ENCODE results near the gene GZF1.
A peak's percentile ranks its signal among the peaks of the same experiment; 100 is the strongest.
"Not testable (repeated sequence)": the region's sequence is repeated elsewhere in the genome, so short reads cannot be mapped to it uniquely, and the experiment has no call there.

Gene GZF1

DNA sequence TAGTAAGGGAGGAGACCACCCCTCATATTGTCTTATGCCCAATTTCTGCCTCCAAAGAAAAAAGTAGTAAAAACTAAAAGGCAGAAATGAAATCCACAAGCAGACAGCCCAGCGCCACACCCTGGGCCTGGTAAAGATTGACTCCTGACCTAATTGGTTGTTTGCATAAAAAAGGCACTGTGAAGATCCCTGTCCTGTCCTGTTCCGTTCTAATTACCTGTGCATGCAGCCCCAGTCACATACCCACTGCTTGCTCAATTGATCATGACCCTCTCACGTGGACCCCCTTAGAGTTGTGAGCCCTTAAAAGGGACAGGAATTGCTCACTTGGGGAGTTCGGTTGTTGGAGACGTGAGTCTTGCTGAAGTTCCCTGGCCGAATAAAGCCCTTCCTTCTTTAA, 13.5 kb upstream of the GZF1 start:
- DNase-seq: not testable (repeated sequence)

DNA sequence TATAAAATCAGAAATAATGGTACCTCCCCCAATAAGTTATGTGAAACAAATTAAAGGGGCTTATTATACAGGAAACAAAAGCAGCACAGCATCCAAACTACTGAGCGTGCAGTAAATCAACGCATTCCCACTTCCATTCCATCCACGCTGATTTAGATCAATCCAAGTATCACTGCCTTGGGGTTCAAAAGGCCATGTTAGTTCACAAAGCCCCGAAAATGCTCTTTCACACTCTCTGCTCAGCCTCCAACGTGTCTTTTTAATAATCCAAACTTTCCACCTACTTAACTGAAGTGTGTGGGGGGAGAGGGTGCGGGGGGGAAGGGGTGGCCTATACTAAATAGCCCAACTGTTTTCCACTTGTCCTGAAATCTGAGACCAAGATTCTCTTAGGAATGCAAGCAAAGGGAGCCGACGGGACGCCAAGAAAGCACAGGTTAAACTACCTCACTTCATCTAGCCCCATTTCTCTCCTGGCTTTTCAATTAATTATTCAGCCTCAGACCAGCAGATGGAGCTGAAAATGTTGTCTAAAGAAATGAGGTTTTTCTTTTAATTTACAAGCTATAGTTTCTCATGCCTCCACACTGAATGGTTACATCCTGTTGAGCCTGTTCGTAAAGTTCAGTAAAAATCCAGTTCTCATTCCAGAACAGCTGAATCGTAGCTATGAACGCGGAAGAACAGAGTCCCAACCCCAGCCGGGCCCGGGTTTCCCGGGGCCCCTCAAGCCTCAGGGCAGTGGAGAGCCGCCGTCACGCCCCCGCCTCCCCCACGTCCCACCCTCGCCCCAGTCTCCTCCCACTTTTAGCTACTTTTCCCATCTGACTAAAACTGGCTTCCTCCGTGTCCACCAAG, 12.4 kb upstream of the GZF1 start:
- peak; percentile 81 for DNase-seq

GRCh38 chr20:23350196-23350903, 11.6 kb upstream of the GZF1 start, which contains the start of gene NXT1:
TSS of gene NXT1 (plus strand) at chr20:23350791. CDS start at chr20:23354042, 3,251 bp downstream.
- DNase-seq: peak; percentile 98

DNA sequence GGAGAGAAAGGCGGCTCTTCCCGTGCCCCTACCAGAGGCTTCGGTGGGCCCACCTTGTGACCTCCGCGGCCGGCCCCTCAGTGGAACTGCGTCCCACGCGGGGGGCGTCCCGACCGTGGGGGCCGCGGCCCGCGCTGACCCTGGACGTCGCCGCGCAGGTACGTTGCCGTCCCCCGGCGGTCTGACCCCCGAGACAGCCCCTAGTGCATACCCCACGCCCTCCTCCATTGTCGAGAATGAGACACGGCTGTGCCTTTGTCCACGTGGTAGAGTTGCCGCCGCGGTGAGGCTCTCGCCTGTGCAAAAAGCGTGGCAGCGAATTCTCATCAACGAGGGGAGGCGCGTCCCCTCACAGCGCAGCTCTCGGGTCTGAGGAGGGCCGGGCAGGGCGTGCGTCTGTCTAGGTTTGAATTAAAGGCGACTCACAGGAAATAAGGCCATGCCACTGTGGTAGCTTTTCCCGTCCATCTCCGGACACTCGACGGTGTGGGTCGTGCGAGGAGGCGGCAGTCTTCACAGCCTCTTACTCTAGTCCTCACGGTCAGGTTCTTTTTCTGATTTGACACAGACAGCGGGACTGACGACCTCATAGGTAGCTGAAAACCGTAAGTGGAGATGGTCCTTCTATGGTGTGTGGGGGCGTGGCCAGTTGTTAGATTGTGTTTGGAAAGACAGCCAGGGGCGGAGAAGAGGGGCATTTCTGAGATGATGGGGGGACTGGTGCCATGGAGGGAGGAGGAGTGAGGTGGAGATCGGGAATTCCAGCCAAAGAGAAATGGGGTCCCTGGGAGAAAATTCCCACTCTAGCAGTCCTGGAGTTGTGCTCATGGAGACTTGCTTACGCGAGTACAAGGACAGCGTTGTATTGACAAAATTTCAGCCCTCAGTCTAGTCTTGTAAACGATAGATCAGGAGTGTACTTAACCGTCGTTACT, 10.8 kb upstream of the GZF1 start:
- peak; percentile 68 for DNase-seq

DNA sequence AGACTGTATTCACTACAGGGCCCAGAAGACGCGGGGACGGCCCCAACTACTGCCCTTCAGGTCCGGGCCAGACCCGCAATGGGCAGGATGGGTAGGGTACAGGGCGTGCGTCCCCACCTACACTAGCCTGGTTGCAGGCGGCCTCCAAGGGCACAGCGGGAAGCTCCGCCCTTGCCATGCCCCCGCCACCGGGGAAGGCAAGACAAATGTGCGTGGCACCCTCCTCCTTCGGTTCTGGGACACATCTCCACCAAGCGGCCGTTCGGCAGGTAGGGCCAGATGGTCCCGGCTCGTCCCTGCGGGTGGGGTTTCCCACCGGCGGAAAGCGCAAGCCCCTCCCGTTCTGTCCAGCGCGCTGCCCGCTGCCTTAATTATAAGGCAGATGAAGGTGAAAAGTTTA, 5.8 kb upstream of the GZF1 start:
- no peak for DNase-seq

DNA sequence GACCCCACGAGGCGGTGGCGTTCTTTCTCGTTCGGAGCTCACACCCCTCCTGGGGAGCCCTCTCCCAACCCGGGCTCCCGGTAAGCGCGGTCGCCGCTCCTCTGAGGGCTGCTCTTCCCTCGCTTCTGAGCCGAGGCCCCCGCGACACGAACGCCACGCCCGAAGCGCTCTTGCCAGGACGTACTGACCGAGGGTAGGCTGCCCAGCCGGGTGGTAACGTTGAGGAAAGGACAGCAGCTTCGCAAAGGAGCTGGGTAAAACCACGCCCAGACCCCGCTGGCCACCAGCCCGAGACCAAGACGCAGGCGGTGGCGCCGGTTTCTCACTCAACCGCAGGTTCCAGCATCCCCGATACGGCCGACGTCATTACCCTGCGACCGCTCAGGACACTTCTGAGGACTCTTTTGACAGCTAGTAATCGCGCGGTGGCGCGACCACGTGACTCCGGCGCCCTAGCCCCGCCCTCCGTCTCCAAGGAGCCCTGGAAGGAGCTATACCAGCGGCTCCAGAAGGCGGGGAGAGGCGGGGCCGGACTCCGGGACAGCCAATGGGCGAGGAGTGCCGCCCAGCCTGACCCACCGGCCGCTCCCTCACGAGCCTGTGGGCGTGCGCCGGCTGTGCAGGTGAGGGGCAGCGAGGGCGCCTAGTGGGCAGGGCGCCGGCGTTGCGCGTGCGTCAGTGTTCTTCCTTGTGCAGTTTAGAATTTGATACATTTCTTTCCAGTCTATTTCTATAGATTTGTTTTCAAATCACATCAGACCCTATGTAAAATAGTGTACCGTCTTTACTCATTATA, 4.0 kb upstream of the GZF1 start:
- DNase-seq: peak; percentile 100

- no peak for DNase-seq
These were observed 3.4 kb upstream of the GZF1 start for GRCh38 chr20:23358563-23358906.

DNA sequence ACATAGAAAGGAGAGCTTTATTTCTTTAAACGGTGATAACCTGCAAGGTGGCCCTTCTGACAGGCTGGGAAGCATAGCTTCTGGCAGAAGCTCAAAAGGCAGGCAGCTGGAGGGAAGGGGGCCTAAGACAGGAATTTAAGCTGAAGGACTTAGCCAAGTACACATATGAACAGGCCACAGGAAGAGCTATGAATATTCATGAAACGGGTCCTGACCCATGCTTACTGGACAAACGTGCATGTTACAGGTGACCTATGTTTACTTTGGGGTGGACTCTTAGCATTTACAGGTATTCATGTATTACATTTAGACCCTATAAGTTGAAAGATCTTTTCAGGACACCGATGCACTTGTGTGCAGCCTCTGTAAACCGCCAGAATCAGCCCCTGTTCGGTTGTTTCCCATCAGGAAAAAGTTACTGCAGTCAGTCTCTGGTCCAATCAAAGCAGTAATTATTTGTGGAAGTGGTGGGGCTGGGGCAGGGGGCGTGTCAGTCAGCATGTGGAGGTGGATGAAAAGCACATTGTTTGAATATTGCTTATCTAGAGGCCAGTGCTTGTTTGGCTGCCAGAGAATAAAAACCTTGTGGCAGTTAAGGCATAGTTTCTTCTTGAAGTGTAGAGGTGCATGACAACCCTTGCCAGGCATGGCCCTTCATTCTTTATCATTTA, 2.9 kb upstream of the GZF1 start:
- DNase-seq: no peak

DNA sequence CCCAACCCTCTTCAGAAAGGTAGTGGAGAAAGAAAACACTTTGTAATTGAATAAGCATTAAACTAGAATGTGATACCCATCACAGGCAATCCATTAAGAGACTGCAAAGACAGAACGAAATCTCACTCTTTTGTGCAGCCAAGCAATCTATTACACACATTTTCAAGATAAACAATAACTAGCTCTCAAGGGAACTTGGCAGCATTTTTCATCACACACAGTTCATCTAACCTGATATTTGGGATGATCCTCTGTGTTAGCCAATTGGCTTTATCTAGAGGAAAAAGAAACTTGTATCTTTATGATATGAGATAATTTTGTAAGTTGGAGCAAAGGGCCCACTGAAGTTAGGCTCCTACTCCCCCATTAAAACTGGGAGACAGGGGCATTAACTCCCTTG, 1.5 kb upstream of the GZF1 start:
- no peak for DNase-seq

DNA sequence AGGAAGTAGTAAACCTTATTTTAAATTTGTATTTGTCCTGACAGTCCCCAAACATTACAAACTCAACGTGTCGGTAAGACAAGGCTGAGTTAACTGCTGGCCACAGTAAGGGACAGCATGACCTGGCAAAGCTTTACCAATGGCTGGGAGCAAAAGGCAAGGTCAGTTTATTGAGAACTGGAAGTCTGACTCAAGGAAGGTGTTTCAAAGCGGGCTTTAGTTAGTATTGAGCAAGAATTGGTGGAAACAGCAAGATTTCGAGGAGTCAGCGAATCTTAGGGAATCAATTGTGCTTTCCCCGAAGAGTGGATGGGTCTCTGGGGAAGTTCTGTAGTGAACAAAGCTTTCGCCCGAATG, 885 bp upstream of the GZF1 start:
- DNase-seq: no peak

DNA sequence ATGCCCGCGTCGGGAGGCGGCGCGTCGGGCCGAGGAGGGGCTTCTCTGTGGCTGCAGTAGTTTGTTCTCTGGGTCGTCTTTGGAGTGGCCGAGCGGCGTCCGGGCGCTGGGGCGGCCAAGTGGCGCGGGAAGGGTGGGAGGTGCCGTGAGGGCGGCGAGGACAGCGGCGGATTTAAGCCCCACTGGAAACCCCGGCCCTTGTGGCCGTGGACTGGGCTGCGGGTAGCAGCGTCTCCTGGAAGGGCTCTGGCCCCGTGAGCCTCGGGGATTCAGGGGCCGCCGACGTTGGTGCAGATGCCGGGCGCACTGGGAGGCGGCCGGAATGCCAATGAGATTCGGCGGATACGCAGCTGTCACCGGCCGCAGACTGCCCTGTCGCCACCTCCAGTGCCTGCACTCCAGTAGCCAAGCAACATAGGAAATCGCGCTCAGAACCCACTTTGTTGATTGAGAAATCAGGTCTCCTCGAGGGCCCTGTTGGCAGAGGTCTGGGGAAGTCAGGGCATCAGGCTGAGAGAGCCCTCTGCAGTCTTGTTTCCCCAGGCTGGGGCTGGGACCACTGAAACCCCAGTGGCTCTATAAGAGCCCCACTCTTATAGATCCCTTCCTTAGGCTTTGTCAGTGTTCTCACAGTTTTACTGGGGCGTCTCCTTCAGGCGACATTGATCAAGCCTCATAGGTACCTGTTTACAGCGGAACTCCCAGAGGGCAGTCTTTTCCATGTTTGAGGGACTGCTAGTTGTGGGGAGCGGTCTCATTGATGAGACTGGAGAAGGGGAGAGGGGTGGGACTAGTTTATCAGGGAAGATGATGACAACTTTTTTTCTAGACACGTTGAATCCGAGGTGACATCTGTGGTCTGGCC, 642 bp downstream of the GZF1 start:
- DNase-seq: peak; percentile 43

- DNase-seq: no peak
These were observed 1.3 kb downstream of the GZF1 start for GRCh38 chr20:23363257-23363649.

GRCh38 chr20:23365390-23366165, 3.6 kb downstream of the GZF1 start:
- no peak for DNase-seq

- DNase-seq: no peak
These were observed 4.4 kb downstream of the GZF1 start for GRCh38 chr20:23366384-23366783.

DNA sequence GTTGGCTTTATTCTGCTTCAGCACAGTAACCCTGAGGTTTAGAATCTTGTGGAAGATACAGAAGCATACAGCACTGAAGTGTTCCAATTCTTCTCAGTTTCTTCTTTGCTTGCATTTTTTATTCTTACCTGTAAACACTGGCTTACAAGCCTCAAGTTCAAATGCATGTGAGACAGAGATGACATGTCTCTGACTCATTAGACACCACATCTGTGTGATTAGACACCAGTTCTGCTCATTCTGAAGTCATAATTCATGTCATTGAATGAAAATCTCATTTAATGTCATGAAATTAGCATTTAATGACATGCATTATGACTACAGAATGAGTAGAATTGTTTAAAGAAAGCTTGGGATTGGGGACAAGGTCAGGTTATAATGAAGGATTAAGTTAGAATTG, 5.8 kb downstream of the GZF1 start:
- no peak for DNase-seq

DNA sequence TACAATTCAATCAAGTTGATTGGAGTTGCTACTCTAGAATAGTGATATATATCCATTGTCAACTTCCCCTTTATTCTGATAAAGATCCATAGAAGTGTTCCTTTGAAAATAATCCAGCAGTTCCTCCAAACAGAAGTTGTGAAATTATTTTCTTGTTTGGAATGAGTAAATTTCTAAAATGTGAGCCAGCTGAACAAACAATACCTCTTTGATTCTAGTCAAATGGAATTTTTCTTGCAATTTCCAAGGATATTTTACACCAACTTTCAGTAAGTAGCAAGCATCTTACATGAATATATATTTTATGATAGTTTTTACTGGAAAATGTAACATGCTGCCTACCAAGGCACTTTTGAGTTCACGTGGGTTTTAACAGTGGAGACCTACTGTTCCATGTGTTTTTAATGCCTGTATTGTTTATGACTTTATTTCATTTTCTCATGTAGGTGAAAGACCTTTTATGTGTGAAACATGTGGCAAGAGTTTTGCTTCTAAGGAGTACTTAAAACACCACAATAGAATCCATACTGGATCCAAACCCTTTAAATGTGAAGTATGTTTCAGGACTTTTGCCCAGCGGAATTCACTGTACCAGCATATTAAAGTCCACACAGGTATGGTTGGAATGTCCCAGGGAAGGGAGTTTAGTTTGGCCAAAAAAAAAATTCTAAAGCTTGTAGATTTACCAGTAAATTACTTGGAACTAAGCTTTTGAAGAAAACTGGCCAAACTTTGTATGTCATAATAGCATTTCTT, 6.5 kb downstream of the GZF1 start:
- DNase-seq: no peak

- DNase-seq: no peak
These were observed 7.3 kb downstream of the GZF1 start for GRCh38 chr20:23369072-23369823.

DNA sequence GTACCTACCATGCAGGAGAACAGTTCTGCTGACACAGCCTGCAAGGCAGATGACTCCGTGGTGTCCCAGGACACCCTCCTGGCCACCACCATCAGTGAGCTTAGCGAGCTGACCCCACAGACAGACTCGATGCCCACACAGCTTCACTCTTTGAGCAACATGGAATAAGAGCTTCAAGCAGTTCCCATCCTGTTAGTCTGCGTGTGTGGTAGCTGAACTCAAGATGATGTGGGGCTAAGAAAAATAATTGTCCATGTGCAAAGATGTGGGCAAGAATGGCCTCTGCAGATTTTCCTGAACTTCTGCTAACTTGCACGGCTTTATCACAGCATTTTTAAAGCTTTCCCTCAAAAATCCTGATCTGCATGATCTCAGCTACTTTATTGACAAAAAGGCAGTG, 8.3 kb downstream of the GZF1 start:
- DNase-seq: no peak

- DNase-seq: no peak
These were observed 8.9 kb downstream of the GZF1 start for GRCh38 chr20:23370873-23371272.

Data from activated T-cell treated with anti-CD3 and anti-CD28 coated beads, Interleukin-2, amount 50 U/mL, for 1 hour (primary cell).